OCI-LY7 (cell line): ENCODE data around the gene DOCK3. TPM values are rescaled to one million over a fixed set of nuclear protein-coding genes. Genes with fewer than 3 reads are reported as not detected.

Source experiments
- BruUV-seq: library from RNA; stranded (reverse); fragments of 400-500 nt; replicated peaks from 2 replicates; lab custom pipeline; 2021; lab: Mats Ljungman, UMichigan
- CTCF ChIA-PET: fragments of 300-600 bp; sonication (Branson Sonifier 250); formaldehyde crosslinking; loops from one replicate; lab custom pipeline; 2022; ENCODE audit warnings: antibody characterized with exemption; ENCODE audit not compliant: unreplicated experiment; lab: Charles Lee
- POLR2A ChIA-PET: fragments of 300-600 bp; sonication (Branson Sonifier 250); formaldehyde crosslinking; loops from one replicate; lab custom pipeline; 2022; ENCODE audit warnings: antibody characterized with exemption; lab: Charles Lee
- DNase-seq: peaks from one replicate; pipeline ENCODE4 v3.0.0-alpha.2; 2015; ENCODE audit warnings: low spot score
- H2AFZ ChIP-seq: fragments of 200-600 bp; sonication (generic), shearing (Covaris generic); 2 replicates; pipeline ENCODE4 v1.6.1; 2014; ENCODE audit warnings: mild to moderate bottlenecking, antibody characterized with exemption, low read length, moderate library complexity
- H3K27ac ChIP-seq: fragments of 200-600 bp; sonication (generic); 2 replicates; pipeline ENCODE4 v1.5.1; 2014; ENCODE audit warnings: mixed run types, low read depth, mild to moderate bottlenecking, moderate library complexity, low read length, inconsistent platforms; ENCODE audit not compliant: poor library complexity, severe bottlenecking
- H3K36me3 ChIP-seq: fragments of 200-600 bp; sonication (generic); 2 replicates; pipeline ENCODE4 v1.6.1; 2014; ENCODE audit warnings: mild to moderate bottlenecking, antibody characterized with exemption, low read length, moderate library complexity, mixed read lengths; ENCODE audit not compliant: insufficient read depth
- H3K4me1 ChIP-seq: fragments of 200-600 bp; sonication (generic); 2 replicates; pipeline ENCODE4 v1.5.1; 2014; ENCODE audit warnings: mild to moderate bottlenecking, low read length; ENCODE audit not compliant: insufficient read depth, poor library complexity, severe bottlenecking
- H3K4me2 ChIP-seq: fragments of 200-600 bp; sonication (generic); 2 replicates; pipeline ENCODE4 v1.6.1; 2014; ENCODE audit warnings: mild to moderate bottlenecking, low read length
- H3K4me3 ChIP-seq: fragments of 200-600 bp; sonication (generic); 2 replicates; pipeline ENCODE4 v1.5.1; 2014; ENCODE audit warnings: mild to moderate bottlenecking, low read depth, low read length; ENCODE audit not compliant: poor library complexity, severe bottlenecking
- H3K79me2 ChIP-seq: fragments of 200-600 bp; sonication (generic); 2 replicates; pipeline ENCODE4 v1.6.1; 2016; ENCODE audit warnings: low read depth, mild to moderate bottlenecking, low read length, moderate library complexity, mixed read lengths; ENCODE audit not compliant: insufficient read depth
- H3K9me2 ChIP-seq: fragments of 200-600 bp; sonication (generic); 2 replicates; pipeline ENCODE4 v1.6.1; 2016; ENCODE audit warnings: mild to moderate bottlenecking, low read length, mixed read lengths; ENCODE audit not compliant: insufficient read depth
- H3K9me3 ChIP-seq: fragments of 200-600 bp; sonication (generic); 2 replicates; pipeline ENCODE4 v1.6.1; 2014; ENCODE audit warnings: mild to moderate bottlenecking, mixed run types, low read length, mixed read lengths
- H4K20me1 ChIP-seq: fragments of 200-600 bp; sonication (generic); 2 replicates; pipeline ENCODE4 v1.6.1; 2014; ENCODE audit warnings: mild to moderate bottlenecking, antibody characterized with exemption, low read length, moderate library complexity, mixed read lengths; ENCODE audit not compliant: insufficient read depth
- CTCF ChIP-seq: fragments of 200-600 bp; sonication (generic); conservative IDR thresholded peaks from 2 replicates; pipeline ENCODE4 v1.5.1; 2014; ENCODE audit warnings: mild to moderate bottlenecking, antibody characterized with exemption, low read length, moderate library complexity, mixed read lengths
- EZH2phosphoT487 ChIP-seq: fragments of 200-600 bp; sonication (generic); IDR thresholded peaks from 2 replicates; pipeline ENCODE4 v1.6.1; 2018; ENCODE audit warnings: low read depth, borderline replicate concordance, mild to moderate bottlenecking, mixed run types, antibody characterized with exemption, low read length, moderate library complexity, mixed read lengths
- intact Hi-C: fragments of 100-400 bp; cut with micrococcal nuclease; formaldehyde crosslinking; loops from one replicate; pipeline ENCODE4 v1.10.0; 2022; ENCODE audit not compliant: unreplicated experiment
- total RNA-seq, 2 experiments: library from RNA; depleted of rRNA in 1 of 2; stranded (reverse); fragments of >200 nt in 1 of 2; shearing (Covaris generic) in 1 of 2; gene quantifications; 2 replicates each; pipeline ENCODE4 v1.2.3, GENCODE V29; 2014 to 2022

Gene DOCK3
- total RNA-seq, 2 experiments from 2014 or later, result not detected

- no peak for DNase-seq
- Histone ChIP-seq H3K9me3 (no peaks in the 10 kb centered on the region), H4K20me1 (no peaks in the 10 kb centered on the region; the same call in 1 of the 2 replicates), H3K27ac (no peak overlapping the region), H2AFZ (no peak overlapping the region), H3K4me2 (no peak overlapping the region), H3K4me1 (peaks cover 8% of the 10 kb centered on the region), H3K9me2 (no peaks in the 10 kb centered on the region), H3K4me3 (no peak overlapping the region), H3K36me3 (no peaks in the 10 kb centered on the region), H3K79me2 (no peaks in the 10 kb centered on the region)
- no peak for TF ChIP-seq EZH2phosphoT487
- no peak for TF ChIP-seq CTCF
- intact Hi-C loops, result no loop called here
- ChIA-PET CTCF (interaction anchor here (0.6 kb wide), 1 partner anchor 1579 kb away, joined by 3 read pairs; no protein-coding TSS in a partner anchor), POLR2A (interaction anchor here (0.8 kb wide), 1 partner anchor 10 kb away, joined by 6 read pairs; no protein-coding TSS in a partner anchor)
- no TSS peak for BruUV-seq
These were observed 46.1 kb upstream of the DOCK3 start for GRCh38 chr3:50628601-50629000.

- no peaks in the 10 kb centered on the region for H3K4me1 ChIP-seq
- no peaks in the 10 kb centered on the region for H3K9me2 ChIP-seq
- H3K4me3 ChIP-seq, result no peak overlapping the region
- no peaks in the 10 kb centered on the region for H3K79me2 ChIP-seq
- no TSS peak for BruUV-seq
- H3K27ac ChIP-seq, result no peak overlapping the region
- no peaks in the 10 kb centered on the region for H3K36me3 ChIP-seq
- no peak overlapping the region for H2AFZ ChIP-seq
- intact Hi-C loops, result no loop called here
- ChIA-PET POLR2A (no interaction called here), CTCF (interaction anchor here (0.5 to 1.9 kb wide), 3 partner anchors 10 to 315 kb away, joined by 3 to 5 read pairs (median 4); no protein-coding TSS in a partner anchor)
- TF ChIP-seq EZH2phosphoT487 (no peak), CTCF (no peak)
- H3K9me3 ChIP-seq, result no peaks in the 10 kb centered on the region
- no peaks in the 10 kb centered on the region; the same call in 1 of the 2 replicates for H4K20me1 ChIP-seq
- no peak overlapping the region for H3K4me2 ChIP-seq
- no peak for DNase-seq
These were observed 44.3 kb upstream of the DOCK3 start for GRCh38 chr3:50630394-50630793.

GRCh38 chr3:50630877-50631276 is 43.9 kb upstream of the DOCK3 start:
- CTCF ChIA-PET, result interaction anchor here (0.5 to 1.9 kb wide), 3 partner anchors 11 to 315 kb away, joined by 3 to 5 read pairs (median 4); no protein-coding TSS in a partner anchor
- no peak overlapping the region for H3K4me2 ChIP-seq
- H3K9me3 ChIP-seq, result no peaks in the 10 kb centered on the region
- no peaks in the 10 kb centered on the region; the same call in 1 of the 2 replicates for H4K20me1 ChIP-seq
- no TSS peak for BruUV-seq
- DNase-seq, result no peak
- intact Hi-C loops, result no loop called here
- no peaks in the 10 kb centered on the region for H3K36me3 ChIP-seq
- no peak overlapping the region for H3K4me3 ChIP-seq
- POLR2A ChIA-PET, result no interaction called here
- no peaks in the 10 kb centered on the region for H3K9me2 ChIP-seq
- no peak overlapping the region for H3K27ac ChIP-seq
- no peak overlapping the region for H2AFZ ChIP-seq
- no peaks in the 10 kb centered on the region for H3K4me1 ChIP-seq
- no peak for TF ChIP-seq EZH2phosphoT487
- TF ChIP-seq CTCF, result no peak
- H3K79me2 ChIP-seq, result no peaks in the 10 kb centered on the region
